Neural cell (in vitro differentiated cells): ENCODE data around the gene PRPF40B. TPM values are rescaled to one million over a fixed set of nuclear protein-coding genes. Genes with fewer than 3 reads are reported as not detected.

Experiments
- H2AFZ ChIP-seq: fragments of 200-600, 300-800 bp; sonication (generic), shearing (Covaris generic); 2 replicates; pipeline ENCODE4 v1.6.0; 2014; ENCODE audit warnings: low read depth, mild to moderate bottlenecking, antibody characterized with exemption, low read length, moderate library complexity
- H3F3A ChIP-seq: fragments of 200-600 bp; shearing (Covaris generic); 2 replicates; pipeline ENCODE4 v1.6.1; 2016; ENCODE audit warnings: mild to moderate bottlenecking, moderate library complexity, mixed read lengths, antibody characterized with exemption, low read length; ENCODE audit not compliant: insufficient read depth, poor library complexity, severe bottlenecking
- H3K27ac ChIP-seq: fragments of 200-600, 300-800 bp; sonication (generic), shearing (Covaris generic); 2 replicates; pipeline ENCODE4 v1.5.1; 2014; ENCODE audit warnings: mild to moderate bottlenecking, low read length, moderate library complexity
- H3K27me3 ChIP-seq: fragments of 300-800, 200-600 bp; sonication (generic), shearing (Covaris generic); 2 replicates; pipeline ENCODE4 v1.6.0; 2014; ENCODE audit warnings: mild to moderate bottlenecking, low read depth, low read length, moderate library complexity; ENCODE audit not compliant: insufficient read depth
- H3K36me3 ChIP-seq: fragments of 300-800, 200-600 bp; sonication (generic), shearing (Covaris generic); 2 replicates; pipeline ENCODE4 v1.5.1; 2014; ENCODE audit warnings: mild to moderate bottlenecking, antibody characterized with exemption, low read length, moderate library complexity; ENCODE audit not compliant: insufficient read depth
- H3K4me2 ChIP-seq: fragments of 300-800, 200-600 bp; sonication (generic), shearing (Covaris generic); 2 replicates; pipeline ENCODE4 v1.6.0; 2014; ENCODE audit warnings: mild to moderate bottlenecking, low read length
- H3K4me3 ChIP-seq: fragments of 300-800, 200-600 bp; sonication (generic), shearing (Covaris generic); 2 replicates; pipeline ENCODE4 v1.5.1; 2014; ENCODE audit warnings: mild to moderate bottlenecking, low read length, moderate library complexity
- H3K79me2 ChIP-seq: fragments of 200-600 bp; shearing (Covaris generic); replicated peaks from 2 replicates; pipeline ENCODE4 v1.6.0; 2014; ENCODE audit warnings: mild to moderate bottlenecking, low read length, moderate library complexity; ENCODE audit not compliant: insufficient read depth
- H3K9ac ChIP-seq: fragments of 300-800, 200-600 bp; sonication (generic), shearing (Covaris generic); 2 replicates; pipeline ENCODE4 v1.6.1; 2016; ENCODE audit warnings: mild to moderate bottlenecking, low read length, mixed read lengths
- H3K9me2 ChIP-seq: fragments of 200-600 bp; shearing (Covaris generic); 2 replicates; pipeline ENCODE4 v1.6.1; 2016; ENCODE audit warnings: mild to moderate bottlenecking, low read length, mixed read lengths; ENCODE audit not compliant: insufficient read depth
- H3K9me3 ChIP-seq: fragments of 200-600, 300-800 bp; sonication (generic), shearing (Covaris generic); 2 replicates; pipeline ENCODE4 v1.6.1; 2016; ENCODE audit warnings: mild to moderate bottlenecking, mixed run types, low read length, moderate library complexity, mixed read lengths
- H4K20me1 ChIP-seq: fragments of 200-600 bp; shearing (Covaris generic); 2 replicates; pipeline ENCODE4 v1.6.1; 2016; ENCODE audit warnings: mild to moderate bottlenecking, mixed run types; ENCODE audit not compliant: insufficient read depth
- CTCF ChIP-seq: fragments of 450-650 bp; IDR thresholded peaks from 2 replicates; pipeline ENCODE4 v1.5.1; 2014; ENCODE audit warnings: antibody characterized with exemption, mild to moderate bottlenecking, moderate library complexity; ENCODE audit not compliant: poor library complexity, severe bottlenecking
- EP300 ChIP-seq: fragments of 450-650 bp; conservative IDR thresholded peaks from 2 replicates; pipeline ENCODE4 v1.6.1; 2014; ENCODE audit warnings: antibody characterized with exemption, mild to moderate bottlenecking, moderate library complexity; ENCODE audit not compliant: poor library complexity, severe bottlenecking
- EZH2 ChIP-seq: fragments of 200-600, 300-800 bp; shearing (Covaris generic), sonication (generic); IDR thresholded peaks from 2 replicates; pipeline ENCODE4 v1.6.1; 2014; ENCODE audit warnings: antibody characterized with exemption, low read length, borderline replicate concordance, mild to moderate bottlenecking; ENCODE audit not compliant: insufficient read depth, poor library complexity, severe bottlenecking
- MXI1 ChIP-seq: fragments of 450-650 bp; conservative IDR thresholded peaks from 2 replicates; pipeline ENCODE4 v1.6.1; 2014; ENCODE audit warnings: antibody characterized with exemption, mild to moderate bottlenecking; ENCODE audit not compliant: poor library complexity, severe bottlenecking
- POLR2AphosphoS5 ChIP-seq: IDR thresholded peaks from 2 replicates; pipeline ENCODE4 v1.6.1; 2012
- RAD21 ChIP-seq: fragments of 450-650 bp; conservative IDR thresholded peaks from 2 replicates; pipeline ENCODE4 v1.6.1; 2014; ENCODE audit warnings: antibody characterized with exemption, mild to moderate bottlenecking, moderate library complexity
- REST ChIP-seq: IDR thresholded peaks from 2 replicates; pipeline ENCODE4 v1.6.1; 2012; ENCODE audit warnings: borderline replicate concordance
- SMC3 ChIP-seq: fragments of 450-650 bp; conservative IDR thresholded peaks from 2 replicates; pipeline ENCODE4 v1.6.1; 2014; ENCODE audit warnings: antibody characterized with exemption, mild to moderate bottlenecking, moderate library complexity; ENCODE audit not compliant: poor library complexity
- TAF1 ChIP-seq: IDR thresholded peaks from 2 replicates; pipeline ENCODE4 v1.6.1; 2012; ENCODE audit warnings: low read depth
- polyA plus RNA-seq: library from polyadenylated mRNA; depleted of rRNA; stranded (reverse); fragments of >200 nt; gene quantifications from 2 replicates; pipeline ENCODE4 v1.2.3, GENCODE V29; 2014

The PRPF40B gene
- polyA plus RNA-seq, 1 donor from 2014 or later, result 42.0 TPM

GRCh38 chr12:49651855-49652254 lies 28.5 kb downstream of the PRPF40B start:
- Histone ChIP-seq H3K9me2 (no peaks in the 10 kb centered on the region), H3K27me3 (no peaks in the 10 kb centered on the region), H3K79me2 (no peaks in the 10 kb centered on the region), H4K20me1 (no peaks in the 10 kb centered on the region), H3K36me3 (no peaks in the 10 kb centered on the region), H3K4me2 (no peak overlapping the region), H3K9ac (no peak overlapping the region), H3K4me3 (no peak overlapping the region), H3F3A (no peaks in the 10 kb centered on the region), H2AFZ (no peak overlapping the region), H3K27ac (no peak overlapping the region), H3K9me3 (no peaks in the 10 kb centered on the region)
- TF ChIP-seq SMC3 (no peak), MXI1 (no peak), TAF1 (no peak), CTCF (no peak), POLR2AphosphoS5 (no peak), EP300 (no peak), EZH2 (no peak), REST (no peak), RAD21 (no peak)

- no peaks in the 10 kb centered on the region for H3K9me3 ChIP-seq
- no peak overlapping the region for H3K4me2 ChIP-seq
- no peak overlapping the region for H3K27ac ChIP-seq
- no peaks in the 10 kb centered on the region for H3K9me2 ChIP-seq
- H4K20me1 ChIP-seq, result no peaks in the 10 kb centered on the region
- no peak overlapping the region for H3K4me3 ChIP-seq
- H3K36me3 ChIP-seq, result no peaks in the 10 kb centered on the region
- no peaks in the 10 kb centered on the region for H3F3A ChIP-seq
- no peak for TF ChIP-seq EP300
- no peak overlapping the region for H2AFZ ChIP-seq
- no peaks in the 10 kb centered on the region for H3K79me2 ChIP-seq
- no peak overlapping the region for H3K9ac ChIP-seq
- H3K27me3 ChIP-seq, result no peaks in the 10 kb centered on the region
Observed at GRCh38 chr12:49652921-49653520, 29.7 kb downstream of the PRPF40B start.

- Histone ChIP-seq H3K27ac (no peak overlapping the region), H3K9me3 (no peaks in the 10 kb centered on the region), H3K36me3 (no peaks in the 10 kb centered on the region), H4K20me1 (no peaks in the 10 kb centered on the region), H3K4me3 (no peak overlapping the region), H3F3A (no peaks in the 10 kb centered on the region), H2AFZ (no peak overlapping the region), H3K9me2 (no peaks in the 10 kb centered on the region), H3K9ac (no peak overlapping the region), H3K27me3 (no peaks in the 10 kb centered on the region), H3K79me2 (no peaks in the 10 kb centered on the region), H3K4me2 (no peak overlapping the region)
- TF ChIP-seq MXI1 (no peak), EP300 (no peak), CTCF (no peak), POLR2AphosphoS5 (no peak), EZH2 (no peak), RAD21 (no peak), TAF1 (no peak)
Observed at GRCh38 chr12:49654715-49655114, 31.4 kb downstream of the PRPF40B start.
